HEK293 (cell line): Measurements from ENCODE around the gene ADGRF1.

Source experiments
- AEBP2 ChIP-seq: fragments of 450-650 bp; formaldehyde crosslinking; IDR thresholded peaks from 2 replicates; pipeline ENCODE4 v1.5.1; 2016; ENCODE audit warnings: missing biosample characterization, missing genetic modification characterization, borderline replicate concordance
- HIC1 ChIP-seq: fragments of 450-650 bp; formaldehyde crosslinking; IDR thresholded peaks from 2 replicates; pipeline ENCODE4 v1.5.1; 2016; ENCODE audit warnings: missing biosample characterization, missing genetic modification characterization
- KLF7 ChIP-seq: fragments of 450-650 bp; formaldehyde crosslinking; IDR thresholded peaks from 2 replicates; pipeline ENCODE4 v1.5.1; 2016; ENCODE audit warnings: missing biosample characterization, missing genetic modification characterization, borderline replicate concordance
- KLF8 ChIP-seq: fragments of 450-650 bp; formaldehyde crosslinking; IDR thresholded peaks from 2 replicates; pipeline ENCODE4 v1.5.1; 2016; ENCODE audit warnings: missing biosample characterization, missing genetic modification characterization
- MEIS1 ChIP-seq: sonication (generic); formaldehyde crosslinking; IDR thresholded peaks from 2 replicates; pipeline ENCODE4 v1.8.1; 2022; ENCODE audit warnings: missing genetic modification reagents, mild to moderate bottlenecking, borderline replicate concordance
- TCF7L2 ChIP-seq: IDR thresholded peaks from 2 replicates; pipeline ENCODE4 v1.6.1; 2011; ENCODE audit warnings: low read depth, mild to moderate bottlenecking, inconsistent platforms, low read length, moderate library complexity, borderline replicate concordance
- WT1 ChIP-seq: fragments of 450-650 bp; formaldehyde crosslinking; IDR thresholded peaks from 2 replicates; pipeline ENCODE4 v1.5.1; 2016; ENCODE audit warnings: missing biosample characterization, missing genetic modification characterization
- YY1 ChIP-seq: fragments of 450-650 bp; formaldehyde crosslinking; IDR thresholded peaks from 2 replicates; pipeline ENCODE4 v1.5.1; 2018; ENCODE audit warnings: missing biosample characterization, missing genetic modification characterization
- ZBTB10 ChIP-seq: fragments of 450-650 bp; formaldehyde crosslinking; IDR thresholded peaks from 2 replicates; pipeline ENCODE4 v1.5.1; 2016; ENCODE audit warnings: missing biosample characterization, missing genetic modification characterization
- ZBTB20 ChIP-seq: fragments of 450-650 bp; formaldehyde crosslinking; IDR thresholded peaks from 2 replicates; pipeline ENCODE4 v1.5.1; 2016; ENCODE audit warnings: missing biosample characterization, missing genetic modification characterization
- ZNF133 ChIP-seq: fragments of 450-650 bp; formaldehyde crosslinking; IDR thresholded peaks from 2 replicates; pipeline ENCODE4 v1.5.1; 2016; ENCODE audit warnings: missing biosample characterization, missing genetic modification characterization
- ZNF175 ChIP-seq: fragments of 450-650 bp; formaldehyde crosslinking; IDR thresholded peaks from 2 replicates; pipeline ENCODE4 v1.5.1; 2016; ENCODE audit warnings: missing biosample characterization, missing genetic modification characterization
- ZNF184 ChIP-seq: fragments of 450-650 bp; IDR thresholded peaks from 2 replicates; pipeline ENCODE4 v1.5.1; 2018; ENCODE audit warnings: missing biosample characterization, mild to moderate bottlenecking, missing genetic modification characterization
- ZNF202 ChIP-seq: fragments of 450-650 bp; formaldehyde crosslinking; IDR thresholded peaks from 2 replicates; pipeline ENCODE4 v1.5.1; 2016; ENCODE audit warnings: missing biosample characterization, missing genetic modification characterization, borderline replicate concordance
- ZNF214 ChIP-seq: fragments of 450-650 bp; formaldehyde crosslinking; IDR thresholded peaks from 2 replicates; pipeline ENCODE4 v1.5.1; 2017; ENCODE audit warnings: missing biosample characterization, mild to moderate bottlenecking, missing genetic modification characterization, borderline replicate concordance
- ZNF26 ChIP-seq: fragments of 450-650 bp; formaldehyde crosslinking; IDR thresholded peaks from 2 replicates; pipeline ENCODE4 v1.5.1; 2016; ENCODE audit warnings: missing biosample characterization, missing genetic modification characterization
- ZNF274 ChIP-seq, 2 experiments: fragments of 200-500 bp in 1 of 2; fragments of 450-650 bp in 1 of 2; sonication (Bioruptor generic) in 1 of 2; formaldehyde crosslinking in 1 of 2; IDR thresholded peaks; 2 replicates each; pipeline versions ENCODE4 v1.5.1 to v1.6.1; 2014 to 2016; ENCODE audit warnings: borderline replicate concordance in 1 of 2, inconsistent platforms in 1 of 2, low read length in 1 of 2, missing biosample characterization in 1 of 2, missing genetic modification characterization in 1 of 2
- ZNF514 ChIP-seq: fragments of 450-650 bp; formaldehyde crosslinking; IDR thresholded peaks from 2 replicates; pipeline ENCODE4 v1.5.1; 2016; ENCODE audit warnings: missing biosample characterization, missing genetic modification characterization
- ZNF521 ChIP-seq: fragments of 450-650 bp; formaldehyde crosslinking; IDR thresholded peaks from 2 replicates; pipeline ENCODE4 v1.5.1; 2017; ENCODE audit warnings: missing biosample characterization, mild to moderate bottlenecking, missing genetic modification characterization
- ZNF571 ChIP-seq: fragments of 450-650 bp; formaldehyde crosslinking; IDR thresholded peaks from 2 replicates; pipeline ENCODE4 v1.5.0; 2017; ENCODE audit warnings: missing biosample characterization, missing genetic modification characterization
- ZNF600 ChIP-seq: fragments of 450-650 bp; formaldehyde crosslinking; IDR thresholded peaks from 2 replicates; pipeline ENCODE4 v1.5.1; 2016; ENCODE audit warnings: missing biosample characterization, missing genetic modification characterization
- ZNF610 ChIP-seq: fragments of 450-650 bp; formaldehyde crosslinking; IDR thresholded peaks from 2 replicates; pipeline ENCODE4 v1.5.1; 2016; ENCODE audit warnings: missing biosample characterization, missing genetic modification characterization, borderline replicate concordance
- ZNF621 ChIP-seq: fragments of 450-650 bp; formaldehyde crosslinking; IDR thresholded peaks from 2 replicates; pipeline ENCODE4 v1.5.1; 2017; ENCODE audit warnings: missing biosample characterization, missing genetic modification characterization
- ZNF639 ChIP-seq: fragments of 450-650 bp; formaldehyde crosslinking; IDR thresholded peaks from 2 replicates; pipeline ENCODE4 v1.5.1; 2016; ENCODE audit warnings: missing biosample characterization, missing genetic modification characterization
- TF ChIP-seq, protein P1 (sequence below): fragments of 450-650 bp; formaldehyde crosslinking; IDR thresholded peaks from 2 replicates; pipeline ENCODE4 v1.5.1; 2016; ENCODE audit warnings: missing biosample characterization, missing genetic modification characterization
- TF ChIP-seq, protein P2 (sequence below): fragments of 450-650 bp; formaldehyde crosslinking; IDR thresholded peaks from 2 replicates; pipeline ENCODE4 v1.5.1; 2016; ENCODE audit warnings: missing biosample characterization, missing genetic modification characterization

The ADGRF1 gene

GRCh38 chr6:47083586-47084047 lies 41.5 kb upstream of the ADGRF1 start (continued):
- TF ChIP-seq, protein P1, sequence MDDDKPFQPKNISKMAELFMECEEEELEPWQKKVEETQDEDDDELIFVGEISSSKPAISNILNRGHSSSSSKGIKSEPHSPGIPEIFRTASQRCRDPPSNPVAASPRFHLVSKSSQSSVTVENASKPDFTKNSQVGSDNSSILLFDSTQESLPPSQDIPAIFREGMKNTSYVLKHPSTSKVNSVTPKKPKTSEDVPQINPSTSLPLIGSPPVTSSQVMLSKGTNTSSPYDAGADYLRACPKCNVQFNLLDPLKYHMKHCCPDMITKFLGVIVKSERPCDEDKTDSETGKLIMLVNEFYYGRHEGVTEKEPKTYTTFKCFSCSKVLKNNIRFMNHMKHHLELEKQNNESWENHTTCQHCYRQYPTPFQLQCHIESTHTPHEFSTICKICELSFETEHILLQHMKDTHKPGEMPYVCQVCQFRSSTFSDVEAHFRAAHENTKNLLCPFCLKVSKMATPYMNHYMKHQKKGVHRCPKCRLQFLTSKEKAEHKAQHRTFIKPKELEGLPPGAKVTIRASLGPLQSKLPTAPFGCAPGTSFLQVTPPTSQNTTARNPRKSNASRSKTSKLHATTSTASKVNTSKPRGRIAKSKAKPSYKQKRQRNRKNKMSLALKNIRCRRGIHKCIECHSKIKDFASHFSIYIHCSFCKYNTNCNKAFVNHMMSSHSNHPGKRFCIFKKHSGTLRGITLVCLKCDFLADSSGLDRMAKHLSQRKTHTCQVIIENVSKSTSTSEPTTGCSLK (tag by site-specific recombination) = no peak
- TF ChIP-seq KLF7 (tag by site-specific recombination) (no peak), TCF7L2 (no peak), YY1 (tag by site-specific recombination) (no peak), ZBTB20 (tag by site-specific recombination) (no peak), ZNF175 (no peak), ZNF571 (tag by site-specific recombination) (no peak), MEIS1 (CRISPR knock-in tag) (no peak), WT1 (tag by site-specific recombination) (no peak), ZNF610 (tag by site-specific recombination) (no peak), ZNF521 (tag by site-specific recombination) (no peak), KLF8 (tag by site-specific recombination) (no peak), ZNF639 (no peak), ZNF202 (tag by site-specific recombination) (no peak), ZNF214 (no peak), AEBP2 (no peak), ZNF133 (tag by site-specific recombination) (peak; percentile 19; the same call in 1 of the 2 replicates), ZNF184 (no peak), ZBTB10 (tag by site-specific recombination) (no peak), ZNF600 (tag by site-specific recombination) (peak; percentile 91), HIC1 (tag by site-specific recombination) (no peak), ZNF514 (tag by site-specific recombination) (no peak), ZNF274 (IDR thresholded peaks at IDR 0.05; ENCODE audit: low read length) (no peak), ZNF274 (tag by site-specific recombination; IDR thresholded peaks at IDR 0.05; ENCODE audit: borderline replicate concordance) (no peak), ZNF621 (tag by site-specific recombination) (no peak), ZNF26 (tag by site-specific recombination) (no peak)
- TF ChIP-seq, protein P2, sequence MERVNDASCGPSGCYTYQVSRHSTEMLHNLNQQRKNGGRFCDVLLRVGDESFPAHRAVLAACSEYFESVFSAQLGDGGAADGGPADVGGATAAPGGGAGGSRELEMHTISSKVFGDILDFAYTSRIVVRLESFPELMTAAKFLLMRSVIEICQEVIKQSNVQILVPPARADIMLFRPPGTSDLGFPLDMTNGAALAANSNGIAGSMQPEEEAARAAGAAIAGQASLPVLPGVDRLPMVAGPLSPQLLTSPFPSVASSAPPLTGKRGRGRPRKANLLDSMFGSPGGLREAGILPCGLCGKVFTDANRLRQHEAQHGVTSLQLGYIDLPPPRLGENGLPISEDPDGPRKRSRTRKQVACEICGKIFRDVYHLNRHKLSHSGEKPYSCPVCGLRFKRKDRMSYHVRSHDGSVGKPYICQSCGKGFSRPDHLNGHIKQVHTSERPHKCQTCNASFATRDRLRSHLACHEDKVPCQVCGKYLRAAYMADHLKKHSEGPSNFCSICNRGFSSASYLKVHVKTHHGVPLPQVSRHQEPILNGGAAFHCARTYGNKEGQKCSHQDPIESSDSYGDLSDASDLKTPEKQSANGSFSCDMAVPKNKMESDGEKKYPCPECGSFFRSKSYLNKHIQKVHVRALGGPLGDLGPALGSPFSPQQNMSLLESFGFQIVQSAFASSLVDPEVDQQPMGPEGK (tag by site-specific recombination) = no peak
